Endothelial cell of umbilical vein (primary cell): ENCODE data around the gene DYNC1LI1. TPM values are rescaled to one million over a fixed set of nuclear protein-coding genes. Genes with fewer than 3 reads are reported as not detected.

Experiments used
- BruUV-seq: library from RNA; stranded (reverse); fragments of 400-500 nt; replicated peaks from 2 replicates; lab custom pipeline; 2021; lab: Mats Ljungman, UMichigan
- CTCF ChIA-PET: fragments of 300-600, 350-600 bp; sonication (Branson Sonifier 250); formaldehyde crosslinking; loops from one replicate; lab custom pipeline; 2021; ENCODE audit warnings: antibody characterized with exemption, inconsistent platforms; lab: Charles Lee
- POLR2A ChIA-PET: fragments of 300-600, 350-600 bp; sonication (Branson Sonifier 250); formaldehyde crosslinking; loops from one replicate; lab custom pipeline; 2021; ENCODE audit warnings: antibody characterized with exemption, inconsistent platforms; lab: Charles Lee
- DNase-seq: peaks from one replicate; pipeline ENCODE4 v3.0.0-alpha.2; 2011; ENCODE audit warnings: low read depth, low spot score
- FAIRE-seq: peaks from 2 replicates; lab custom pipeline; 2011; peaks lifted over from hg19 to GRCh38; lab: Jason Lieb, UNC
- H2AFZ ChIP-seq: 2 replicates; pipeline ENCODE4 v1.6.0; 2012; ENCODE audit warnings: low read depth, low read length, control low read depth, inconsistent platforms
- H3K27ac ChIP-seq: 2 replicates; pipeline ENCODE4 v1.5.1; 2011; ENCODE audit warnings: low read depth, mild to moderate bottlenecking, control low read depth, low read length, moderate library complexity; ENCODE audit not compliant: insufficient read depth
- H3K27me3 ChIP-seq, 2 experiments: 2 replicates each; pipeline versions ENCODE4 v1.6.0 to v1.6.1; 2011; ENCODE audit warnings: low read length in 2 of 2, mixed read lengths in 1 of 2; ENCODE audit not compliant: control insufficient read depth in 2 of 2, insufficient read depth in 2 of 2
- H3K36me3 ChIP-seq, 2 experiments: 2 replicates in 1 of 2; 3 replicates in 1 of 2; pipeline ENCODE4 v1.5.1; 2011; ENCODE audit warnings: low read length in 2 of 2, mild to moderate bottlenecking in 1 of 2, moderate library complexity in 1 of 2; ENCODE audit not compliant: control insufficient read depth in 2 of 2, insufficient read depth in 2 of 2; ENCODE audit errors: extremely low read depth in 1 of 2
- H3K4me1 ChIP-seq: 3 replicates; pipeline ENCODE4 v1.5.1; 2011; ENCODE audit warnings: mild to moderate bottlenecking, low read length; ENCODE audit not compliant: control insufficient read depth, insufficient read depth; ENCODE audit errors: extremely low read depth
- H3K4me2 ChIP-seq: 2 replicates; pipeline ENCODE4 v1.6.1; 2011; ENCODE audit warnings: low read length, control low read depth, mixed read lengths; ENCODE audit not compliant: insufficient read depth
- H3K4me3 ChIP-seq, 3 experiments: fragments of 200-600 bp in 1 of 3; sonication (generic), shearing (Covaris generic) in 1 of 3; replicated peaks in 1 of 3; 2 replicates each; pipeline ENCODE4 v1.5.1; 2011 to 2016; ENCODE audit warnings: control low read depth in 3 of 3, low read length in 3 of 3, mild to moderate bottlenecking in 2 of 3, inconsistent platforms in 1 of 3, low read depth in 1 of 3, moderate library complexity in 1 of 3; ENCODE audit not compliant: insufficient read depth in 1 of 3
- H3K79me2 ChIP-seq: 2 replicates; pipeline ENCODE4 v1.6.0; 2012; ENCODE audit warnings: low read length, inconsistent platforms; ENCODE audit not compliant: control insufficient read depth, insufficient read depth
- H3K9ac ChIP-seq: replicated peaks from 2 replicates; pipeline ENCODE3; 2011; ENCODE audit warnings: low read length, control low read depth; ENCODE audit not compliant: insufficient read depth; ENCODE audit errors: extremely low read depth
- H3K9me1 ChIP-seq: replicated peaks from 3 replicates; pipeline ENCODE4 v1.6.0; 2011; ENCODE audit warnings: mild to moderate bottlenecking, low read length; ENCODE audit not compliant: control insufficient read depth, insufficient read depth; ENCODE audit errors: extremely low read depth
- H3K9me3 ChIP-seq: replicated peaks from 2 replicates; pipeline ENCODE4 v1.5.1; 2012; ENCODE audit warnings: low read length, inconsistent platforms; ENCODE audit not compliant: control insufficient read depth, insufficient read depth
- H4K20me1 ChIP-seq: replicated peaks from 2 replicates; pipeline ENCODE3; 2011; ENCODE audit warnings: mild to moderate bottlenecking, low read length; ENCODE audit not compliant: control insufficient read depth, insufficient read depth; ENCODE audit errors: extremely low read depth
- CTCF ChIP-seq, 2 donors: IDR thresholded peaks; 1 replicate in 1 of 2; 2 replicates in 1 of 2; pipeline ENCODE4 v1.5.1; 2011; ENCODE audit warnings: low read length in 2 of 2, mild to moderate bottlenecking in 2 of 2, moderate library complexity in 2 of 2, control low read depth in 1 of 2, inconsistent platforms in 1 of 2, low read depth in 1 of 2; ENCODE audit not compliant: insufficient read depth in 1 of 2; ENCODE audit errors: extremely low read depth in 1 of 2
- EZH2 ChIP-seq: IDR thresholded peaks from 2 replicates; pipeline ENCODE4 v1.6.1; 2012; ENCODE audit warnings: borderline replicate concordance, low read depth, mild to moderate bottlenecking, moderate library complexity, low read length, inconsistent platforms; ENCODE audit not compliant: severe bottlenecking
- GATA2 ChIP-seq: IDR thresholded peaks from 2 replicates; pipeline ENCODE4 v1.7.0; 2011; ENCODE audit warnings: low read depth, mild to moderate bottlenecking, moderate library complexity, mixed read lengths, low read length; ENCODE audit not compliant: insufficient read length, insufficient read depth
- JUN ChIP-seq: IDR thresholded peaks from 2 replicates; pipeline ENCODE4 v1.6.1; 2011; ENCODE audit warnings: borderline replicate concordance, low read depth; ENCODE audit not compliant: insufficient read length, insufficient read depth
- MAX ChIP-seq: IDR thresholded peaks from 2 replicates; pipeline ENCODE4 v1.6.1; 2011; ENCODE audit not compliant: insufficient read depth, insufficient read length
- POLR2A ChIP-seq: IDR thresholded peaks from 2 replicates; pipeline ENCODE4 v1.6.1; 2012; ENCODE audit warnings: low read depth, mild to moderate bottlenecking, control low read depth, low read length
- POLR2AphosphoS5 ChIP-seq: IDR thresholded peaks from 2 replicates; pipeline ENCODE4 v1.6.1; 2012; ENCODE audit warnings: low read depth, mild to moderate bottlenecking, control low read depth, low read length, moderate library complexity; ENCODE audit not compliant: insufficient read depth
- dilution Hi-C: fragments of 300-500 bp; cut with MboI; formaldehyde crosslinking; loops from one replicate; pipeline ENCODE4 v1.15.0; 2019; ENCODE audit warnings: low sequenced_read_pairs; ENCODE audit not compliant: extremely low pct_ligation_motif_present
- intact Hi-C: fragments of 100-400 bp; cut with micrococcal nuclease; formaldehyde crosslinking; loops from one replicate; pipeline ENCODE4 v1.10.0; 2022
- polyA plus RNA-seq, 4 experiments: library from polyadenylated mRNA; depleted of rRNA in 3 of 4; stranded (reverse) in 3 of 4; unstranded in 1 of 4; fragments of >200 nt; gene quantifications; 2 replicates each; pipeline versions ENCODE4 v1.2.1 to v1.2.3, GENCODE V29; 2011 to 2012; ENCODE audit warnings: missing spikeins in 1 of 4
- total RNA-seq: library from RNA; stranded (reverse); gene quantifications from 2 replicates; pipeline ENCODE4 v1.2.3, GENCODE V29; 2021

DYNC1LI1 gene
- total and polyA plus RNA-seq, 2 donors (not counting 3 experiments of a cell fraction or from before 2014, with no cell fraction given), result 14.9 to 47.6 TPM

GRCh38 chr3:32506466-32506865 is 64.2 kb downstream of the DYNC1LI1 start:
- Histone ChIP-seq H3K79me2 (peaks cover 7% of the 10 kb centered on the region), H2AFZ (no peak overlapping the region), H3K36me3 (no peaks in the 10 kb centered on the region), H3K9ac (no peak overlapping the region), H3K4me2 (no peak overlapping the region), H3K27me3 (no peaks in the 10 kb centered on the region), H3K9me1 (no peaks in the 10 kb centered on the region), H3K27ac (no peak overlapping the region), H4K20me1 (no peaks in the 10 kb centered on the region), H3K4me3 (no peak overlapping the region), H3K9me3 (no peaks in the 10 kb centered on the region), H3K4me1 (peaks cover 3% of the 10 kb centered on the region)
- no TSS peak for BruUV-seq
- no peak for FAIRE-seq
- ChIA-PET CTCF (interaction anchor here (0.6 to 2.1 kb wide), 4 partner anchors 10 to 157 kb away, joined by 3 to 5 read pairs (median 4); no protein-coding TSS in a partner anchor), POLR2A (no interaction called here)
- DNase-seq, result no peak
- dilution Hi-C loops, result no loop called here
- TF ChIP-seq POLR2A, result no peak
- no peak for TF ChIP-seq JUN
- TF ChIP-seq POLR2AphosphoS5, result no peak
- no peak for TF ChIP-seq GATA2
- no peak for TF ChIP-seq MAX
- no peak for TF ChIP-seq CTCF (IDR thresholded peaks at IDR 0.05; ENCODE audit: extremely low read depth in 1 of 2, insufficient read depth in 1 of 2, low read depth in 1 of 2, low read length in 2 of 2)
- TF ChIP-seq EZH2, result no peak
- intact Hi-C loops, result no loop called here
